ENCODE results near the gene MINDY4. TPM values are rescaled to one million over a fixed set of nuclear protein-coding genes. Genes with fewer than 3 reads are reported as not detected.

The MINDY4 gene
- total RNA-seq, 1 donor from 2014 or later = 8.4 TPM

- no peak for DNase-seq (ENCODE audit: extremely low spot score, unreplicated experiment)
- no peak overlapping the region for H3K4me3 Mint-ChIP-seq
- H3K27ac Mint-ChIP-seq = no peak overlapping the region
- no peak for TF ChIP-seq CTCF (conservative IDR thresholded peaks at IDR 0.05)
- peaks cover 4% of the 10 kb centered on the region for H3K36me3 Mint-ChIP-seq
- peaks cover 7% of the 10 kb centered on the region for H3K9me3 Mint-ChIP-seq
- peaks cover 12% of the 10 kb centered on the region for H3K27me3 Mint-ChIP-seq
- peaks cover 39% of the 10 kb centered on the region for H3K4me1 Mint-ChIP-seq (ENCODE audit: unreplicated experiment)
Measured at GRCh38 chr7:30894866-30895605, 123.8 kb downstream of the MINDY4 start.

- no peak for TF ChIP-seq CTCF (conservative IDR thresholded peaks at IDR 0.05)
- Mint-ChIP-seq H3K27me3 (peaks cover 6% of the 10 kb centered on the region), H3K9me3 (no peaks in the 10 kb centered on the region), H3K4me3 (no peak overlapping the region), H3K36me3 (no peaks in the 10 kb centered on the region), H3K27ac (no peak overlapping the region), H3K4me1 (ENCODE audit: unreplicated experiment) (peaks cover 39% of the 10 kb centered on the region)
- no peak for DNase-seq (ENCODE audit: extremely low spot score, unreplicated experiment)
Measured at GRCh38 chr7:30896036-30896435, 124.8 kb downstream of the MINDY4 start.

GRCh38 chr7:30896783-30897637 is 125.8 kb downstream of the MINDY4 start:
- peak overlapping the region; percentile 18 for H3K27ac Mint-ChIP-seq
- no peak for DNase-seq (ENCODE audit: extremely low spot score, unreplicated experiment)
- peaks cover 39% of the 10 kb centered on the region for H3K4me1 Mint-ChIP-seq (ENCODE audit: unreplicated experiment)
- no peak overlapping the region for H3K4me3 Mint-ChIP-seq
- no peaks in the 10 kb centered on the region for H3K9me3 Mint-ChIP-seq
- H3K36me3 Mint-ChIP-seq = no peaks in the 10 kb centered on the region
- peaks cover 6% of the 10 kb centered on the region for H3K27me3 Mint-ChIP-seq
- TF ChIP-seq CTCF (conservative IDR thresholded peaks at IDR 0.05) = no peak

- Mint-ChIP-seq H3K9me3 (no peaks in the 10 kb centered on the region), H3K4me1 (ENCODE audit: unreplicated experiment) (peaks cover 39% of the 10 kb centered on the region), H3K27ac (no peak overlapping the region), H3K4me3 (no peak overlapping the region), H3K27me3 (peaks cover 6% of the 10 kb centered on the region), H3K36me3 (no peaks in the 10 kb centered on the region)
- no peak for DNase-seq (ENCODE audit: extremely low spot score, unreplicated experiment)
- no peak for TF ChIP-seq CTCF (conservative IDR thresholded peaks at IDR 0.05)
Measured at GRCh38 chr7:30897770-30898169, 126.6 kb downstream of the MINDY4 start.

GRCh38 chr7:30898411-30898810 is 127.2 kb downstream of the MINDY4 start:
- DNase-seq (ENCODE audit: extremely low spot score, unreplicated experiment) = no peak
- Mint-ChIP-seq H3K36me3 (no peaks in the 10 kb centered on the region), H3K4me1 (ENCODE audit: unreplicated experiment) (peaks cover 35% of the 10 kb centered on the region), H3K27me3 (peaks cover 6% of the 10 kb centered on the region), H3K27ac (no peak overlapping the region), H3K9me3 (no peaks in the 10 kb centered on the region), H3K4me3 (no peak overlapping the region)
- no peak for TF ChIP-seq CTCF (conservative IDR thresholded peaks at IDR 0.05)

Data from type B pancreatic cell (in vitro differentiated cells).